Small intestine (tissue), 7 donors: ENCODE results near the gene CCDC14. TPM values are rescaled to one million over a fixed set of nuclear protein-coding genes. Genes with fewer than 3 reads are reported as not detected.

Experiments used
- DNase-seq, 2 donors: peaks; one replicate each; pipeline versions ENCODE4 v3.0.0 to v3.0.0-alpha.2; 2013
- FAIRE-seq: peaks from 2 replicates; lab custom pipeline; 2012; peaks lifted over from hg19 to GRCh38; lab: Jason Lieb, UNC
- H3K27ac ChIP-seq, 3 donors: one replicate each; pipeline ENCODE4 v1.5.1; 2013; ENCODE audit warnings: low read length in 2 of 3, mild to moderate bottlenecking in 2 of 3, control low read depth in 1 of 3, inconsistent platforms in 1 of 3, low read depth in 1 of 3, moderate library complexity in 1 of 3
- H3K27me3 ChIP-seq, 3 donors: one replicate each; pipeline ENCODE4 v1.6.1; 2013; ENCODE audit warnings: low read length in 3 of 3, inconsistent platforms in 1 of 3; ENCODE audit not compliant: control insufficient read depth in 3 of 3, insufficient read depth in 3 of 3
- H3K36me3 ChIP-seq, 3 donors: one replicate each; pipeline ENCODE4 v1.6.1; 2013; ENCODE audit warnings: low read length in 3 of 3, inconsistent platforms in 1 of 3, low read depth in 1 of 3, mild to moderate bottlenecking in 1 of 3, moderate library complexity in 1 of 3; ENCODE audit not compliant: control insufficient read depth in 3 of 3, insufficient read depth in 2 of 3
- H3K4me1 ChIP-seq, 3 donors: one replicate each; pipeline ENCODE4 v1.6.1; 2013; ENCODE audit warnings: low read length in 2 of 3, inconsistent platforms in 1 of 3, low read depth in 1 of 3, mild to moderate bottlenecking in 1 of 3, moderate library complexity in 1 of 3; ENCODE audit not compliant: control insufficient read depth in 3 of 3, insufficient read depth in 2 of 3
- H3K4me3 ChIP-seq, 3 donors: one replicate each; pipeline ENCODE4 v1.5.1; 2013; ENCODE audit warnings: low read length in 3 of 3, control low read depth in 1 of 3, inconsistent platforms in 1 of 3, low read depth in 1 of 3, mild to moderate bottlenecking in 1 of 3, moderate library complexity in 1 of 3
- H3K9me3 ChIP-seq, 2 donors: one replicate each; pipeline ENCODE4 v1.6.1; 2013; ENCODE audit warnings: low read depth in 1 of 2, low read length in 1 of 2; ENCODE audit not compliant: control insufficient read depth in 2 of 2, insufficient read depth in 1 of 2
- WGBS, 3 donors: extraction: QIAGEN DNeasy Blood & Tissue Kit; methylation state at CpG; one replicate each; pipeline ENCODE4 v1.1.7; 2013; 5-methylcytosine and 5-hydroxymethylcytosine counted together
- polyA plus RNA-seq, 4 donors: library from polyadenylated mRNA; stranded (reverse) in 3 of 4; unstranded in 1 of 4; fragments of 200-250 nt in 3 of 4; fragments of 120-200 nt in 1 of 4; gene quantifications; one replicate each; pipeline versions ENCODE4 v1.2.1 to v1.2.3, GENCODE V29; 2013
- donor health status: healthy with polysubstance abuse.
- donor health status: control.
- donor health status: control.
- donor health status: Bipolar disorder and iron deficiency.
- donor health status: healthy.

Gene CCDC14
- polyA plus RNA-seq, 4 donors, result 9.2 to 69.0 (median 14.7) TPM

GRCh38 chr3:123876858-123877257, 84.2 kb downstream of the CCDC14 start:
- H3K36me3 ChIP-seq, result no peaks in the 10 kb centered on the region
- H3K9me3 ChIP-seq, result no peaks in the 10 kb centered on the region
- DNase-seq, result no peak
- H3K27me3 ChIP-seq, result peaks cover 0 to 3% (median 1%) of the 10 kb centered on the region in 3 donors
- no peak for FAIRE-seq
- H3K4me3 ChIP-seq, result no peak overlapping the region
- H3K4me1 ChIP-seq, result no peaks in the 10 kb centered on the region
- H3K27ac ChIP-seq, result no peak overlapping the region

DNA sequence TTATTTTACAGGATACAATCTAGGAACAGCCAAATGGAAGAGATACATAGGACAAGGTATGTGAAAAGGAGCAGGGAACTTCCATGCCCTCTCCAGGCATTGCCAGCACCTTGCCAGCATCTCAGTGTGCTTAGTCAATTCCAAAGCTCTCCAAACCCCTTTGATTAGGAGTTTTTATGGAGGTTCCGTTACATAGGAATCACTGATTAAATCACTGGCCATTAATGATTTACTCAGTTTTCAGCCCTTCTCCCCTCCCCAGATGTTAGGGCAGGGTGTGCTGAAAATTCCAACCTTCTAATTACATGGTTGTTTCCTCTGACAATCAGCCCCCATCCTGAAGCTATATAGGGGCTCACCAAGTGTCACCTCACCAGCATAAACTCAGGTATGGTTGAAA, 88.4 kb downstream of the CCDC14 start:
- FAIRE-seq (no peak), DNase-seq (no peak)
- H3K36me3 ChIP-seq, result no peaks in the 10 kb centered on the region
- no peaks in the 10 kb centered on the region for H3K4me1 ChIP-seq
- H3K9me3 ChIP-seq, result no peaks in the 10 kb centered on the region
- H3K27me3 ChIP-seq, result no peaks in the 10 kb centered on the region
- H3K27ac ChIP-seq, result no peak overlapping the region
- 13 to 69% (median 47%) methylated on average over 1 of the region's 1 CpG for whole genome bisulfite sequencing, 3 donors
- no peak overlapping the region for H3K4me3 ChIP-seq

DNA sequence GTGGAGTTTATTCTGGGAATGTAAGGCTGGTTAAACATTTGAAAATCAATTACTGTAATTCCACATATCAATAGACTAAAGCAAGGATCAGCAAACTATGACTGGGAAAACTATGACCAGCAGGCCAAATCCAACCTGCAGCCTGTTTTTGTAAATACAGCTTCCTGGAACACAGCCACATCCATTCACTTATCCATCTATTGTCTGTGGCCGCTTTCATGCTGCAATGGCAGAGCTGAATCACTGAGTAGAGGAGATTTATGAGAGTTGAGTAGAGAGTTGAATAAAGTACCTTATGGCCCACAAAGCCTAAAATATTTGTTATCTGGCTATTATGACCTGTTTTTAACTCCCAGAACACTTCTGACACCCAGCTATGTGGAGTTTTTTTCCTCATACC, 89.1 kb downstream of the CCDC14 start:
- Histone ChIP-seq H3K4me1 (no peaks in the 10 kb centered on the region), H3K27me3 (no peaks in the 10 kb centered on the region), H3K9me3 (no peaks in the 10 kb centered on the region), H3K4me3 (no peak overlapping the region), H3K36me3 (no peaks in the 10 kb centered on the region), H3K27ac (no peak overlapping the region)
- FAIRE-seq, result no peak
- DNase-seq, result no peak
- WGBS, 3 donors, result 31 to 67% (median 61%) methylated on average over 1 of the region's 1 CpG

DNA sequence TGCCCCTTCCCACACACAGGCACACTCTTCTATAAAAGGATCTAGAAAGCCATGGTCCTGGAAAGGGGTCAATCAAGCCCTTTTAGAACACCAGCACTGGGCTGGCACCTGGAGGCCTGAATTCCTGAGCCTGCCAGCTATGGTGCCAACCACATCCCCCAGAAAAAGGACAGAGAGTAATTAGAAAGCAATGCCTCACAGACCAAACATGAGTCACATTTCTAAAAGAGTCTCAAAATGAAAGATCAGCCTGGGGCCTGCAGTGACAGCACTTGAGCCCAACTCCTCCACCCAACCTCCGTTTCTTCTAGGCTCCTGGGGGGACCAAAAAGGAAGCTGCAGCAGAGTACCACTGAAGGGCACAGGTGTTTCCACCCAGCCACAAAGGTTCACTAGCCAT, 91.0 kb downstream of the CCDC14 start:
- FAIRE-seq, result no peak

DNA sequence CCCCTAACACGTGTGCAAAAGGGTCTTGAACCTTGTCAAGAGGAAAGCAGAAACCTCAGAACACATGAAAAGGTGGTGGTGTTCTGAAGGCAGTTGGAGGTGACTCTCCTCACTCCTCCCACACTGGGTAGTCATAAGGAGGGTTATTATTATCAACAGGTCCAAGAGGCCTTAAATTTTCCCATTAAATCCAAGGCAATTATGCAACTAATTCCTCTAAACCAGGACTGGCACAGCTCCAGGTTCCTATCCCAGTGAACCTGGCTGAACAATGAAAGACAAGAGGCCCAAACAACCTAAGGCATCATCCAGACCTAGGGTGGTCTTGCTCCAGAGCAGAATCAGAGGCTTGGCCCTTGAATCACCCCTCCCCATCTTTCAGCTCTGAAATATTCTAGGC, 91.9 kb downstream of the CCDC14 start:
- DNase-seq (no peak), FAIRE-seq (no peak)
- H3K27ac ChIP-seq, result no peak overlapping the region
- no peak overlapping the region for H3K4me3 ChIP-seq
- no peaks in the 10 kb centered on the region for H3K27me3 ChIP-seq
- 64 to 74% (median 71%) methylated on average over 1 of the region's 1 CpG for WGBS, 3 donors
- peaks cover 0 to 5% of the 10 kb centered on the region in 2 donors for H3K9me3 ChIP-seq
- no peaks in the 10 kb centered on the region for H3K4me1 ChIP-seq
- no peaks in the 10 kb centered on the region for H3K36me3 ChIP-seq

More for the DNA sequence above, 91.0 kb downstream of the CCDC14 start:
- DNase-seq, result no peak
- no peak overlapping the region for H3K27ac ChIP-seq
- no peaks in the 10 kb centered on the region for H3K27me3 ChIP-seq
- 70 to 80% (median 75%) methylated on average over 1 of the region's 1 CpG for WGBS, 3 donors
- no peak overlapping the region for H3K4me3 ChIP-seq
- H3K9me3 ChIP-seq, result peaks cover 0 to 5% of the 10 kb centered on the region in 2 donors
- no peaks in the 10 kb centered on the region for H3K36me3 ChIP-seq
- H3K4me1 ChIP-seq, result no peaks in the 10 kb centered on the region

DNA sequence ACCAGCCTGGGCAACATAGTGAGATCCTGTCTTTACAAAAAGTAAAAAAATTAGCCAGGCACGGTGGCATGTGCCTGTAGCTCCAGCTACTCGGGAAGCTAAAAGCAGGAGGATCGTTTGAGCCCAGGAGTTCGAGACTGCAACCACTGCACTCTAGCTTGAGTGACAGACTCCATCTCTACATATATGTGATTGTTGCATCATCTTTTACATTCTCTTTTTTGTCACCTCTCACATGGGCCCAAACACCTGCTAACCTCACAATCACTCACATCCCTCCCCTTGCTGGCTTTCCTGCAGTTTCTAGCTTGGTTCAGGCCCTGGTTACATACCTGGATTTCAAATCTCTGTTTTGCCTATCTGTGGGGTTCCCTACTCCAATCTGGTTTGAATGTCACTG, 96.3 kb downstream of the CCDC14 start:
- Histone ChIP-seq H3K9me3 (peaks cover 0 to 5% of the 10 kb centered on the region in 2 donors), H3K27ac (no peak overlapping the region), H3K4me1 (no peaks in the 10 kb centered on the region), H3K4me3 (no peak overlapping the region), H3K27me3 (peaks cover 0 to 2% (median 0%) of the 10 kb centered on the region in 3 donors), H3K36me3 (no peaks in the 10 kb centered on the region)
- 84 to 89% (median 85%) methylated on average over 4 of the region's 4 CpGs for WGBS, 3 donors
- no peak for FAIRE-seq
- DNase-seq, result no peak

Other genes with a start within 250 kb of the CCDC14 start
- gene MYLK, start 76.9 kb downstream of the CCDC14 start, polyA plus RNA-seq, result 10 to 100 TPM in 3 of 4 donors, 1 to 10 TPM in 1; 2.2 to 51.5 (median 24.5) TPM
- not detected for gene ROPN1, start 30.9 kb upstream of the CCDC14 start, polyA plus RNA-seq
- gene KALRN, start 72.1 kb upstream of the CCDC14 start, polyA plus RNA-seq, result 10 to 100 TPM; 25.6 to 89.4 (median 51.4) TPM